Kidney (tissue), 14 donors: ENCODE data around the gene POU2F3. TPM values are rescaled to one million over a fixed set of nuclear protein-coding genes. Genes with fewer than 3 reads are reported as not detected.
"Not testable (repeated sequence)": the region's sequence is repeated elsewhere in the genome, so short reads cannot be mapped to it uniquely, and the experiment has no call there.

Experiments
- DNase-seq, 5 donors: peaks; one replicate each; pipeline ENCODE4 v3.0.0-alpha.2; 2013 to 2020
- FAIRE-seq: peaks from 2 replicates; lab custom pipeline; 2012; peaks lifted over from hg19 to GRCh38; lab: Jason Lieb, UNC
- H3K27ac ChIP-seq, 2 donors: one replicate each; pipeline ENCODE4 v1.7.0; 2013; ENCODE audit warnings: low read depth in 2 of 2, low read length in 2 of 2, inconsistent platforms in 1 of 2
- H3K27me3 ChIP-seq: one replicate; pipeline ENCODE4 v1.7.1; 2013; ENCODE audit warnings: low read length, inconsistent platforms; ENCODE audit not compliant: control insufficient read depth, insufficient read depth
- H3K36me3 ChIP-seq, 3 donors: one replicate each; pipeline versions ENCODE4 v1.7.0 to v1.7.1; 2013; ENCODE audit warnings: low read length in 3 of 3, control low read depth in 1 of 3, inconsistent platforms in 1 of 3; ENCODE audit not compliant: insufficient read depth in 3 of 3, control insufficient read depth in 2 of 3
- H3K4me1 ChIP-seq, 3 donors: one replicate each; pipeline versions ENCODE4 v1.7.0 to v1.7.1; 2013; ENCODE audit warnings: low read length in 3 of 3, inconsistent platforms in 1 of 3, low read depth in 1 of 3; ENCODE audit not compliant: control insufficient read depth in 2 of 3, insufficient read depth in 2 of 3
- H3K4me3 ChIP-seq, 3 donors: one replicate each; pipeline versions ENCODE4 v1.7.0 to v1.8.1; 2013; ENCODE audit warnings: low read length in 3 of 3, control low read depth in 1 of 3, inconsistent platforms in 1 of 3
- H3K9ac ChIP-seq, 3 donors: one replicate each; pipeline versions ENCODE4 v1.7.0 to v1.7.1; 2013; ENCODE audit warnings: low read length in 3 of 3, control low read depth in 1 of 3, inconsistent platforms in 1 of 3
- H3K9me3 ChIP-seq, 3 donors: one replicate each; pipeline versions ENCODE4 v1.7.0 to v1.7.1; 2013; ENCODE audit warnings: low read length in 3 of 3, control low read depth in 1 of 3, inconsistent platforms in 1 of 3; ENCODE audit not compliant: control insufficient read depth in 2 of 3, insufficient read depth in 1 of 3
- CTCF ChIP-seq: IDR thresholded peaks from 3 replicates; pipeline ENCODE4 v1.5.1; 2012; ENCODE audit warnings: mild to moderate bottlenecking, moderate library complexity, borderline replicate concordance; ENCODE audit not compliant: insufficient read depth; ENCODE audit errors: extremely low read depth
- intact Hi-C: fragments of 100-400 bp; cut with DNase I; formaldehyde crosslinking; loops from one replicate; pipeline ENCODE4 v1.11.1; 2022
- polyA plus RNA-seq: library from polyadenylated mRNA; stranded (reverse); fragments of 350-450 nt; fragmentation: Illumina TruSeq; extraction: RNeasy Lipid Tissue Mini Kit (QIAGEN cat#74804); gene quantifications from one replicate; pipeline ENCODE4 v1.2.3, GENCODE V29; 2014; ENCODE audit warnings: low read depth, low replicate concordance; ENCODE audit not compliant: insufficient read depth
- total RNA-seq: library from RNA; stranded (reverse); fragmentation: NEBNext Ultra II Directional; extraction: Animal tissue kit (Norgen Biotek cat#: 25700); gene quantifications from one replicate; pipeline ENCODE4 v1.2.1, GENCODE V29; 2021
- donor health status: control.
- donor health status: control.
- donor health status: control.
- donor health status: control.
- donor health status: control.
- donor health status: DM: yes; HTN: yes; CAD: no.
- donor health status: Normal renal cell carcinoma (clear cell type).

POU2F3 gene
- total and polyA plus RNA-seq, 2 donors from 2014 or later, result 0.85 to 1.2 TPM

GRCh38 chr11:120271672-120272071 is 31.7 kb downstream of the POU2F3 start:
- Histone ChIP-seq H3K4me1 (no peaks in the 10 kb centered on the region), H3K27me3 (no peaks in the 10 kb centered on the region), H3K36me3 (no peaks in the 10 kb centered on the region), H3K27ac (no peak overlapping the region), H3K9ac (no peak overlapping the region), H3K9me3 (no peaks in the 10 kb centered on the region), H3K4me3 (no peak overlapping the region)
- no peak for DNase-seq
- no peak for FAIRE-seq
- intact Hi-C loops, result no loop called here
- TF ChIP-seq CTCF, result no peak

GRCh38 chr11:120272303-120272702 is 32.4 kb downstream of the POU2F3 start:
- H3K4me3 ChIP-seq, result no peak overlapping the region
- no peaks in the 10 kb centered on the region for H3K27me3 ChIP-seq
- no peaks in the 10 kb centered on the region for H3K9me3 ChIP-seq
- no peak for TF ChIP-seq CTCF
- H3K4me1 ChIP-seq, result no peaks in the 10 kb centered on the region
- no peak for DNase-seq
- no peak for FAIRE-seq
- H3K27ac ChIP-seq, result no peak overlapping the region
- no peak overlapping the region for H3K9ac ChIP-seq
- no peaks in the 10 kb centered on the region for H3K36me3 ChIP-seq
- intact Hi-C loops, result no loop called here

- peak in 2 of 5 donors; percentile 33 to 53 for DNase-seq
- no peak for TF ChIP-seq CTCF
- Histone ChIP-seq H3K27ac (no peak overlapping the region), H3K4me3 (no peak overlapping the region), H3K4me1 (no peaks in the 10 kb centered on the region), H3K9me3 (no peaks in the 10 kb centered on the region), H3K27me3 (no peaks in the 10 kb centered on the region), H3K36me3 (no peaks in the 10 kb centered on the region), H3K9ac (no peak overlapping the region)
- intact Hi-C loops, result no loop called here
- no peak for FAIRE-seq
These were observed 33.5 kb downstream of the POU2F3 start for GRCh38 chr11:120273432-120273831.

GRCh38 chr11:120273956-120274355 is 34.0 kb downstream of the POU2F3 start:
- H3K27me3 ChIP-seq, H3K36me3 ChIP-seq, FAIRE-seq, H3K4me1 ChIP-seq, H3K27ac ChIP-seq, DNase-seq, H3K9me3 ChIP-seq, intact Hi-C loops, H3K4me3 ChIP-seq, H3K9ac ChIP-seq: not testable (repeated sequence)
